ENCODE results near the gene EIF4G2. TPM values are rescaled to one million over a fixed set of nuclear protein-coding genes. Genes with fewer than 3 reads are reported as not detected.
"Not testable (repeated sequence)": the region's sequence is repeated elsewhere in the genome, so short reads cannot be mapped to it uniquely, and the experiment has no call there.

Gene EIF4G2
- total RNA-seq, 1 donor from 2014 or later, result 1,220 TPM

GRCh38 chr11:10838881-10839280 lies 30.2 kb upstream of the EIF4G2 start:
- Mint-ChIP-seq H3K9me3 (peaks cover 11% of the 10 kb centered on the region), H3K4me3 (no peak overlapping the region), H3K4me1 (peaks cover 3% of the 10 kb centered on the region), H3K36me3 (no peaks in the 10 kb centered on the region), H3K27me3 (ENCODE audit: low read depth) (no peaks in the 10 kb centered on the region), H3K27ac (no peak overlapping the region)
- no peak for DNase-seq (ENCODE audit: low spot score in 2 of 2, unreplicated experiment in 2 of 2)
- TF ChIP-seq CTCF (IDR thresholded peaks at IDR 0.05; ENCODE audit: unreplicated experiment), result no peak

GRCh38 chr11:10838083-10838482 lies 29.4 kb upstream of the EIF4G2 start:
- peaks cover 3% of the 10 kb centered on the region for H3K4me1 Mint-ChIP-seq
- no peak overlapping the region for H3K4me3 Mint-ChIP-seq
- TF ChIP-seq CTCF (IDR thresholded peaks at IDR 0.05; ENCODE audit: unreplicated experiment), result no peak
- DNase-seq (ENCODE audit: low spot score in 2 of 2, unreplicated experiment in 2 of 2), result no peak
- no peak overlapping the region for H3K27ac Mint-ChIP-seq
- H3K36me3 Mint-ChIP-seq, result no peaks in the 10 kb centered on the region
- H3K27me3 Mint-ChIP-seq (ENCODE audit: low read depth), result no peaks in the 10 kb centered on the region
- peaks cover 11% of the 10 kb centered on the region for H3K9me3 Mint-ChIP-seq

GRCh38 chr11:10836884-10837283 lies 28.2 kb upstream of the EIF4G2 start:
- H3K4me1 Mint-ChIP-seq; DNase-seq (ENCODE audit: low spot score in 2 of 2, unreplicated experiment in 2 of 2); H3K27ac Mint-ChIP-seq; H3K36me3 Mint-ChIP-seq; H3K4me3 Mint-ChIP-seq; H3K27me3 Mint-ChIP-seq (ENCODE audit: low read depth): not testable (repeated sequence)
- H3K9me3 Mint-ChIP-seq, result peaks cover 11% of the 10 kb centered on the region

GRCh38 chr11:10829139-10829538 lies 20.4 kb upstream of the EIF4G2 start:
- H3K4me3 Mint-ChIP-seq, result no peak overlapping the region
- H3K27ac Mint-ChIP-seq, result no peak overlapping the region
- no peak for DNase-seq (ENCODE audit: low spot score in 2 of 2, unreplicated experiment in 2 of 2)
- no peaks in the 10 kb centered on the region for H3K27me3 Mint-ChIP-seq (ENCODE audit: low read depth)
- peaks cover 3% of the 10 kb centered on the region for H3K9me3 Mint-ChIP-seq
- TF ChIP-seq CTCF (IDR thresholded peaks at IDR 0.05; ENCODE audit: unreplicated experiment), result no peak
- H3K36me3 Mint-ChIP-seq, result peaks cover 2% of the 10 kb centered on the region
- peaks cover 2% of the 10 kb centered on the region for H3K4me1 Mint-ChIP-seq

GRCh38 chr11:10828402-10828801 lies 19.7 kb upstream of the EIF4G2 start:
- H3K4me3 Mint-ChIP-seq, result no peak overlapping the region
- peaks cover 2% of the 10 kb centered on the region for H3K36me3 Mint-ChIP-seq
- H3K9me3 Mint-ChIP-seq, result peaks cover 3% of the 10 kb centered on the region
- TF ChIP-seq CTCF (IDR thresholded peaks at IDR 0.05; ENCODE audit: unreplicated experiment), result no peak
- DNase-seq (ENCODE audit: low spot score in 2 of 2, unreplicated experiment in 2 of 2), result no peak
- no peak overlapping the region for H3K27ac Mint-ChIP-seq
- no peaks in the 10 kb centered on the region for H3K27me3 Mint-ChIP-seq (ENCODE audit: low read depth)
- H3K4me1 Mint-ChIP-seq, result peaks cover 10% of the 10 kb centered on the region

- no peak overlapping the region for H3K4me3 Mint-ChIP-seq
- no peaks in the 10 kb centered on the region for H3K36me3 Mint-ChIP-seq
- no peak for DNase-seq (ENCODE audit: low spot score in 2 of 2, unreplicated experiment in 2 of 2)
- no peak overlapping the region for H3K27ac Mint-ChIP-seq
- H3K9me3 Mint-ChIP-seq, result peaks cover 3% of the 10 kb centered on the region
- H3K4me1 Mint-ChIP-seq, result peaks cover 22% of the 10 kb centered on the region
- no peaks in the 10 kb centered on the region for H3K27me3 Mint-ChIP-seq (ENCODE audit: low read depth)
- TF ChIP-seq CTCF (IDR thresholded peaks at IDR 0.05; ENCODE audit: unreplicated experiment), result no peak
Measured at GRCh38 chr11:10824888-10825287, 16.2 kb upstream of the EIF4G2 start.

Data from mesothelial cell of epicardium (in vitro differentiated cells).